Peyer's patch (tissue), 4 donors: ENCODE results near the gene PRMT9.

Experiments
- CTCF ChIP-seq, 6 experiments: fragments of 450-650 bp in 4 of 6; fragments of 200-600 bp in 2 of 6; sonication (generic) in 1 of 6; IDR thresholded peaks; one replicate each; pipeline ENCODE4 v1.5.1; 2017 to 2019; ENCODE audit warnings: antibody characterized with exemption in 6 of 6, mild to moderate bottlenecking in 3 of 6, moderate library complexity in 1 of 6
- POLR2A ChIP-seq, 2 donors: fragments of 450-650 bp; IDR thresholded peaks; one replicate each; pipeline ENCODE4 v1.5.1; 2017; ENCODE audit warnings: antibody characterized with exemption in 2 of 2, mild to moderate bottlenecking in 2 of 2, moderate library complexity in 2 of 2

- TF ChIP-seq POLR2A (IDR thresholded peaks at IDR 0.05) (no peak), CTCF (IDR thresholded peaks at IDR 0.05) (no peak)
Observed at GRCh38 chr4:147704846-147705245, 20.9 kb upstream of the PRMT9 start.
